GM21619 (cell line): ENCODE results near the gene RHBDD3.

ENCODE experiments used
- ATAC-seq: cut with Tn5 transposase; IDR thresholded peaks from one replicate; pipeline ENCODE4 v1.9.1; 2021; ENCODE audit not compliant: unreplicated experiment

RHBDD3 gene

GRCh38 chr22:29306175-29306834 is 38.5 kb upstream of the RHBDD3 start, which contains the start of gene GAS2L1:
Gene GAS2L1, plus strand, starts transcription at chr22:29306650. Its CDS starts 1,456 bp downstream, at chr22:29308106.
- no peak for ATAC-seq

- no peak for ATAC-seq
Measured at GRCh38 chr22:29305836-29306174, 38.0 kb upstream of the RHBDD3 start.

- no peak for ATAC-seq
Measured at GRCh38 chr22:29302681-29303465, 35.1 kb upstream of the RHBDD3 start.

GRCh38 chr22:29302402-29302680 is 34.6 kb upstream of the RHBDD3 start:
- no peak for ATAC-seq

GRCh38 chr22:29301716-29302401 is 34.1 kb upstream of the RHBDD3 start:
- ATAC-seq = no peak

GRCh38 chr22:29300807-29301601 is 33.2 kb upstream of the RHBDD3 start:
- ATAC-seq = no peak

- no peak for ATAC-seq
Measured at GRCh38 chr22:29300467-29300806, 32.7 kb upstream of the RHBDD3 start.

- no peak for ATAC-seq
Measured at GRCh38 chr22:29299136-29299900, 31.5 kb upstream of the RHBDD3 start.

- no peak for ATAC-seq
Measured at GRCh38 chr22:29298641-29299040, 30.9 kb upstream of the RHBDD3 start.

GRCh38 chr22:29292379-29292778 is 24.6 kb upstream of the RHBDD3 start:
- no peak for ATAC-seq

- no peak for ATAC-seq
Measured at GRCh38 chr22:29291215-29291614, 23.4 kb upstream of the RHBDD3 start.

- ATAC-seq = no peak
Measured at GRCh38 chr22:29290061-29290460, 22.3 kb upstream of the RHBDD3 start.

- ATAC-seq = no peak
Measured at GRCh38 chr22:29288837-29289236, 21.1 kb upstream of the RHBDD3 start.

GRCh38 chr22:29284196-29284595 is 16.4 kb upstream of the RHBDD3 start:
- ATAC-seq = no peak

- ATAC-seq = no peak
Measured at GRCh38 chr22:29277927-29278326, 10.1 kb upstream of the RHBDD3 start.

- ATAC-seq = no peak
Measured at GRCh38 chr22:29275819-29276565, 8.2 kb upstream of the RHBDD3 start.

GRCh38 chr22:29275167-29275566 is 7.4 kb upstream of the RHBDD3 start:
- ATAC-seq = no peak

GRCh38 chr22:29272624-29273023 is 4.8 kb upstream of the RHBDD3 start:
- no peak for ATAC-seq

GRCh38 chr22:29270475-29271271 is 2.9 kb upstream of the RHBDD3 start:
- no peak for ATAC-seq
